ENCODE measurements around the gene C1orf198. TPM values are rescaled to one million over a fixed set of nuclear protein-coding genes. Genes with fewer than 3 reads are reported as not detected.

The C1orf198 gene
- total RNA-seq, 1 donor from 2014 or later: 7.1 TPM

GRCh38 chr1:230791986-230792564 is 76.2 kb downstream of the C1orf198 start:
- H3K4me3 ChIP-seq (ENCODE audit: low read depth, low read length): no peak overlapping the region
- FAIRE-seq: no peak
- no peaks in the 10 kb centered on the region for H3K27me3 ChIP-seq (ENCODE audit: control insufficient read depth, insufficient read depth, low read length)
- TF ChIP-seq, protein P1, sequence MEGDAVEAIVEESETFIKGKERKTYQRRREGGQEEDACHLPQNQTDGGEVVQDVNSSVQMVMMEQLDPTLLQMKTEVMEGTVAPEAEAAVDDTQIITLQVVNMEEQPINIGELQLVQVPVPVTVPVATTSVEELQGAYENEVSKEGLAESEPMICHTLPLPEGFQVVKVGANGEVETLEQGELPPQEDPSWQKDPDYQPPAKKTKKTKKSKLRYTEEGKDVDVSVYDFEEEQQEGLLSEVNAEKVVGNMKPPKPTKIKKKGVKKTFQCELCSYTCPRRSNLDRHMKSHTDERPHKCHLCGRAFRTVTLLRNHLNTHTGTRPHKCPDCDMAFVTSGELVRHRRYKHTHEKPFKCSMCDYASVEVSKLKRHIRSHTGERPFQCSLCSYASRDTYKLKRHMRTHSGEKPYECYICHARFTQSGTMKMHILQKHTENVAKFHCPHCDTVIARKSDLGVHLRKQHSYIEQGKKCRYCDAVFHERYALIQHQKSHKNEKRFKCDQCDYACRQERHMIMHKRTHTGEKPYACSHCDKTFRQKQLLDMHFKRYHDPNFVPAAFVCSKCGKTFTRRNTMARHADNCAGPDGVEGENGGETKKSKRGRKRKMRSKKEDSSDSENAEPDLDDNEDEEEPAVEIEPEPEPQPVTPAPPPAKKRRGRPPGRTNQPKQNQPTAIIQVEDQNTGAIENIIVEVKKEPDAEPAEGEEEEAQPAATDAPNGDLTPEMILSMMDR (IDR thresholded peaks at IDR 0.05; ENCODE audit: insufficient read depth, low read length, severe bottlenecking): no peak
- no peak for DNase-seq (ENCODE audit: low read depth)
- H3K36me3 ChIP-seq (ENCODE audit: control insufficient read depth, insufficient read depth, low read length): no peaks in the 10 kb centered on the region

DNA sequence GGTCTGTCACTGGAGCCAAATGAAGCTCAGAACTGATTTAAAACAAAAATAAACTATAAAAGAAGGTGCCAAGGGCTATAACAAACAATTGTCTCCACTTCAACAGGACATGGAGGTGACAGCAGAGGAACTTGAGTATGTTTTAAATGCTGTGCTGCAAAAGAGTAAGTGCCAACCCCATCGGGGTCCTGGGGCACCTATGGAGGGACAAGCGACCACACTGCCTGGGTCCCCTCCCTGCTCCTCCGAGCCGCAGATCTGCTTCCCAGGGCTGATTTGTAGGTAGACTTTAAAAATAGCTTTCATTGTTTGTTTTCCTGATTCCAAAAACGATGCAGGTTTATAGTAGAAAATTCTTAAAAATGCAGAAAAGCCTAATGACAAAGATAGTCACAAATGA is 78.3 kb downstream of the C1orf198 start:
- H3K27me3 ChIP-seq (ENCODE audit: control insufficient read depth, insufficient read depth, low read length): no peaks in the 10 kb centered on the region
- H3K36me3 ChIP-seq (ENCODE audit: control insufficient read depth, insufficient read depth, low read length): no peaks in the 10 kb centered on the region
- no peak overlapping the region for H3K4me3 ChIP-seq (ENCODE audit: low read depth, low read length)
- DNase-seq (ENCODE audit: low read depth): no peak
- TF ChIP-seq, protein P1 (IDR thresholded peaks at IDR 0.05; ENCODE audit: insufficient read depth, low read length, severe bottlenecking): no peak
- no peak for FAIRE-seq

- TF ChIP-seq, protein P1 (IDR thresholded peaks at IDR 0.05; ENCODE audit: insufficient read depth, low read length, severe bottlenecking): no peak
- Histone ChIP-seq H3K27me3 (ENCODE audit: control insufficient read depth, insufficient read depth, low read length) (no peaks in the 10 kb centered on the region), H3K36me3 (ENCODE audit: control insufficient read depth, insufficient read depth, low read length) (no peaks in the 10 kb centered on the region), H3K4me3 (ENCODE audit: low read depth, low read length) (no peak overlapping the region)
- no peak for DNase-seq (ENCODE audit: low read depth)
- FAIRE-seq: no peak
These were observed 79.6 kb downstream of the C1orf198 start for GRCh38 chr1:230788561-230789275.

DNA sequence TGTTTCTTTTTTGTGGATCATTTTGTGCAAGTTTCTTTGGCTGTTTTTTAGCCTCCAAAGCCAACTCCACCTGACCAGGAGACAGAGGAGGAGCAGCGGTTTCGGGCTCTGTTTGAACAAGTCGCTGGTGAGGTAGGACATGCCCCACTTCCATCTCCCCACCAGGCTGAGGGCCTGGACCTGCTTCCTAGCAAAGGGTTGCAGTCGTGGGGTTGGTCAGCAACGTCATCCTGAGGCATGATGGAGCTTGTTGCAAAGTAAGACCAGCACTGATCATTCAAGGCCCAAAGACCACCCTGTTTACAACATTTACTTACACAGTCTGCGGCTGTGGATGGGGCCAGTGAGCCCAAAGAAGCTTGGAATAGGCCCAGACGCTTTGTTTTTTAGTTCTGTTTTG is 80.8 kb downstream of the C1orf198 start:
- FAIRE-seq (no peak), DNase-seq (ENCODE audit: low read depth) (no peak)
- TF ChIP-seq, protein P1 (IDR thresholded peaks at IDR 0.05; ENCODE audit: insufficient read depth, low read length, severe bottlenecking): no peak
- Histone ChIP-seq H3K36me3 (ENCODE audit: control insufficient read depth, insufficient read depth, low read length) (no peaks in the 10 kb centered on the region), H3K27me3 (ENCODE audit: control insufficient read depth, insufficient read depth, low read length) (no peaks in the 10 kb centered on the region), H3K4me3 (ENCODE audit: low read depth, low read length) (no peak overlapping the region)

Other genes starting within 250 kb of the C1orf198 start
- 16.8 and 17.9 TPM in 2 replicates for gene COG2, start 226.0 kb downstream of the C1orf198 start, total RNA-seq
- under 0.01 TPM in 1 of 2 replicates, not detected in the other for gene AGT, start 154.4 kb downstream of the C1orf198 start, total RNA-seq
- 0.13 TPM in 1 of 2 replicates, not detected in the other for gene CAPN9, start 121.1 kb downstream of the C1orf198 start, total RNA-seq
- 8.7 and 8.8 TPM in 2 replicates for gene TTC13, start 110.3 kb upstream of the C1orf198 start, total RNA-seq
- gene ARV1, start 110.6 kb upstream of the C1orf198 start, total RNA-seq: 4.7 and 9.0 TPM in 2 replicates
- 8.6 and 10.8 TPM in 2 replicates for gene FAM89A, start 171.7 kb upstream of the C1orf198 start, total RNA-seq

All from bronchial epithelial cell (primary cell).